Pancreas (tissue), 10 donors: ENCODE measurements around the gene LCN10. TPM values are rescaled to one million over a fixed set of nuclear protein-coding genes. Genes with fewer than 3 reads are reported as not detected.

Experiments
- ATAC-seq, 4 donors: fragments of 200-7000 bp; cut with Tn5 transposase; one replicate each; pipeline versions ENCODE4 v1.8.0 to v1.9.1; 2020; ENCODE audit warnings: mild to moderate bottlenecking in 4 of 4, moderate library complexity in 4 of 4
- DNase-seq, 6 donors: peaks; one replicate each; pipeline ENCODE4 v3.0.0-alpha.2; 2020
- FAIRE-seq: peaks from 2 replicates; lab custom pipeline; 2012; peaks lifted over from hg19 to GRCh38; lab: Jason Lieb, UNC
- H3K27ac ChIP-seq, 4 donors: fragments of 200-600 bp; sonication (generic); 1 replicate in 3 of 4; 2 replicates in 1 of 4; pipeline versions ENCODE4 v1.5.0 to v1.8.0; 2020
- H3K27me3 ChIP-seq, 4 donors: fragments of 200-600 bp; one replicate each; pipeline ENCODE4 v1.8.0; 2021
- H3K36me3 ChIP-seq, 3 donors: fragments of 200-600 bp; sonication (generic) in 1 of 3; one replicate each; pipeline versions ENCODE4 v1.5.0 to v1.8.0; 2020 to 2021
- H3K4me1 ChIP-seq, 3 donors: fragments of 200-600 bp; one replicate each; pipeline ENCODE4 v1.8.0; 2021
- H3K4me3 ChIP-seq, 4 donors: fragments of 200-600 bp; sonication (generic) in 2 of 4; one replicate each; pipeline versions ENCODE4 v1.5.0 to v1.8.0; 2020 to 2021
- H3K9me3 ChIP-seq, 4 donors: fragments of 200-600 bp; one replicate each; pipeline ENCODE4 v1.8.0; 2021
- CTCF ChIP-seq, 4 donors: fragments of 200-600 bp; sonication (generic) in 3 of 4; IDR thresholded peaks; one replicate each; pipeline versions ENCODE4 v1.5.0 to v1.8.0; 2021; ENCODE audit warnings: antibody characterized with exemption in 4 of 4
- WGBS, 2 donors: extraction: QIAGEN DNeasy Blood & Tissue Kit; methylation state at CpG; one replicate each; pipeline ENCODE4 v1.1.7; 2013; 5-methylcytosine and 5-hydroxymethylcytosine counted together
- intact Hi-C, 3 donors: fragments of 100-400 bp; cut with DNase I; formaldehyde crosslinking; loops; one replicate each; pipeline versions ENCODE4 v1.11.1 to v1.14.2; 2022
- microRNA-seq, 2 donors: library from miRNA; unstranded; fragments of <30 nt; microRNA quantifications; one replicate each; pipeline versions ENCODE4 to v1.1.0, GENCODE V29; 2019 to 2020
- polyA plus RNA-seq, 2 donors: library from polyadenylated mRNA; stranded (reverse); fragments of 200-250 nt; gene quantifications; one replicate each; pipeline ENCODE4 v1.2.3, GENCODE V29; 2013
- total RNA-seq, 6 donors: library from RNA; stranded (reverse); fragmentation: NEBNext Ultra II Directional in 4 of 6; extraction: Animal tissue kit (Norgen Biotek cat#: 25700) in 4 of 6; gene quantifications; one replicate each; pipeline versions ENCODE4 v1.2.1 to v1.2.4, GENCODE V29; 2021 to 2023
- donor health status: healthy with polysubstance abuse.
- donor health status: DM: no; HTN: no; CAD: no; lungs with moderate emphysema.
- donor health status: DM: no; HTN: no; CAD: no.
- donor health status: control.
- donor health status: control.
- donor health status: Bipolar disorder and iron deficiency.
- donor health status: DM: yes; HTN: yes; CAD: no.
- donor health status: DM: no; HTN: no; CAD: no.
- donor health status: DM: no; HTN: no; CAD: no.
- donor health status: DM: yes; HTN: yes; CAD: no.

The LCN10 gene
- total and polyA plus RNA-seq, 8 donors, result 0.16 to 54.0 (median 1.6) TPM

GRCh38 chr9:136690104-136690805 lies 52.5 kb downstream of the LCN10 start:
- DNase-seq (peak in 5 of 6 donors; percentile 42 to 82 (median 50)), FAIRE-seq (no peak), ATAC-seq (peak in 1 of 4 donors; percentile 0)
- Histone ChIP-seq H3K27me3 (no peaks in the 10 kb centered on the region), H3K9me3 (no peaks in the 10 kb centered on the region), H3K27ac (peak overlapping the region; percentile 51 to 91 (median 80)), H3K36me3 (no peaks in the 10 kb centered on the region), H3K4me1 (peaks cover 56 to 77% (median 58%) of the 10 kb centered on the region in 3 donors), H3K4me3 (no peak overlapping the region)
- no peak for TF ChIP-seq CTCF (IDR thresholded peaks at IDR 0.05)
- intact Hi-C loops, result no loop called here
- 29 to 35% methylated on average over 25 of the region's 25 CpGs for WGBS, 2 donors

GRCh38 chr9:136689108-136689460 lies 53.7 kb downstream of the LCN10 start:
- 58 to 60% methylated on average over 6 to 7 of the region's 7 CpGs for WGBS, 2 donors
- DNase-seq, result peak in 1 of 6 donors; percentile 28

GRCh38 chr9:136688274-136689107 lies 54.2 kb downstream of the LCN10 start:
- DNase-seq, result peak in 4 of 6 donors; percentile 37 to 78 (median 48)
- H3K4me3 ChIP-seq, result no peak overlapping the region
- no peak for ATAC-seq
- intact Hi-C loops, result no loop called here
- H3K9me3 ChIP-seq, result no peaks in the 10 kb centered on the region
- no peaks in the 10 kb centered on the region for H3K27me3 ChIP-seq
- peaks cover 41 to 70% (median 57%) of the 10 kb centered on the region in 3 donors for H3K4me1 ChIP-seq
- no peak for FAIRE-seq
- no peaks in the 10 kb centered on the region for H3K36me3 ChIP-seq
- no peak for TF ChIP-seq CTCF (IDR thresholded peaks at IDR 0.05)
- 49 to 56% methylated on average over 21 of the region's 21 CpGs for whole genome bisulfite sequencing, 2 donors
- peak overlapping the region; percentile 80 to 95 (median 88) for H3K27ac ChIP-seq

More at GRCh38 chr9:136689108-136689460, 53.7 kb downstream of the LCN10 start:
- H3K4me1 ChIP-seq, result peaks cover 44 to 76% (median 63%) of the 10 kb centered on the region in 3 donors
- no peaks in the 10 kb centered on the region for H3K36me3 ChIP-seq
- TF ChIP-seq CTCF (IDR thresholded peaks at IDR 0.05), result no peak
- peak overlapping the region; percentile 80 to 95 (median 88) for H3K27ac ChIP-seq
- intact Hi-C loops, result no loop called here
- no peaks in the 10 kb centered on the region for H3K27me3 ChIP-seq
- no peaks in the 10 kb centered on the region for H3K9me3 ChIP-seq
- no peak overlapping the region for H3K4me3 ChIP-seq
- FAIRE-seq (no peak), ATAC-seq (no peak)

Small RNA genes within 50 kb of the gene (microRNA-seq; reads per million reads assigned to microRNA genes)
- 0 reads per million in 2 donors for gene MIR6722

Other genes starting within 250 kb of the LCN10 start
- 10 to 100 TPM; 19.6 to 39.8 (median 25.6) TPM for gene NOTCH1, start 196.9 kb downstream of the LCN10 start, total RNA-seq
- 10 to 100 TPM in 1 of 2 donors, 1 to 10 TPM in 1; 9.3 to 20.1 TPM for gene NOTCH1, start 196.9 kb downstream of the LCN10 start, polyA plus RNA-seq
- 10 to 100 TPM in 5 of 6 donors, 1 to 10 TPM in 1; 8.6 to 21.2 (median 13.1) TPM for gene EGFL7, start 80.0 kb downstream of the LCN10 start, total RNA-seq
- gene EGFL7, start 80.0 kb downstream of the LCN10 start, polyA plus RNA-seq, result 100 to 1,000 TPM; 111 to 134 TPM
- 100 to 1,000 TPM in 1 of 6 donors, 10 to 100 TPM in 5; 57.0 to 105 (median 69.5) TPM for gene AGPAT2, start 55.5 kb downstream of the LCN10 start, total RNA-seq
- 100 to 1,000 TPM in 1 of 2 donors, 10 to 100 TPM in 1; 94.2 to 158 TPM for gene AGPAT2, start 55.5 kb downstream of the LCN10 start, polyA plus RNA-seq
- gene DIPK1B, start 30.4 kb downstream of the LCN10 start, total RNA-seq, result 1 to 10 TPM; 4.3 to 7.5 (median 5.8) TPM
- gene DIPK1B, start 30.4 kb downstream of the LCN10 start, polyA plus RNA-seq, result 10 to 100 TPM; 13.2 to 32.3 TPM
- gene LCN6, start 5.6 kb upstream of the LCN10 start, total RNA-seq, result 1 to 10 TPM in 4 of 6 donors, not detected in 2; 1.1 to 5.2 (median 3.2) TPM
- gene LCN6, start 5.6 kb upstream of the LCN10 start, polyA plus RNA-seq, result 10 to 100 TPM; 13.0 to 25.6 TPM
- not detected for gene LCN8, start 15.3 kb upstream of the LCN10 start, total RNA-seq
- gene LCN8, start 15.3 kb upstream of the LCN10 start, polyA plus RNA-seq, result not detected
- gene LCN15, start 21.6 kb upstream of the LCN10 start, total RNA-seq, result not detected
- not detected for gene LCN15, start 21.6 kb upstream of the LCN10 start, polyA plus RNA-seq
- gene TMEM141, start 48.4 kb upstream of the LCN10 start, total RNA-seq, result 10 to 100 TPM; 29.2 to 53.1 (median 34.2) TPM
- gene TMEM141, start 48.4 kb upstream of the LCN10 start, polyA plus RNA-seq, result 100 to 1,000 TPM in 1 of 2 donors, 10 to 100 TPM in 1; 84.5 to 104 TPM
- gene CCDC183, start 53.4 kb upstream of the LCN10 start, total RNA-seq, result 1 to 10 TPM; 2.4 to 5.5 (median 2.9) TPM
- gene CCDC183, start 53.4 kb upstream of the LCN10 start, polyA plus RNA-seq, result 10 to 100 TPM in 1 of 2 donors, 1 to 10 TPM in 1; 9.2 to 10.7 TPM
- 10 to 100 TPM; 50.7 to 76.5 (median 60.4) TPM for gene RABL6, start 65.0 kb upstream of the LCN10 start, total RNA-seq
- 100 to 1,000 TPM in 1 of 2 donors, 10 to 100 TPM in 1; 98.0 to 119 TPM for gene RABL6, start 65.0 kb upstream of the LCN10 start, polyA plus RNA-seq
- 1 to 10 TPM; 2.9 to 5.5 (median 4.2) TPM for gene AJM1, start 99.5 kb upstream of the LCN10 start, total RNA-seq
- 10 to 100 TPM in 1 of 2 donors, 1 to 10 TPM in 1; 9.0 to 11.7 TPM for gene AJM1, start 99.5 kb upstream of the LCN10 start, polyA plus RNA-seq
- gene PHPT1, start 106.5 kb upstream of the LCN10 start, total RNA-seq, result 10 to 100 TPM; 75.2 to 95.5 (median 79.0) TPM
- 100 to 1,000 TPM; 180 to 189 TPM for gene PHPT1, start 106.5 kb upstream of the LCN10 start, polyA plus RNA-seq
- gene MAMDC4, start 109.4 kb upstream of the LCN10 start, total RNA-seq, result 10 to 100 TPM in 1 of 6 donors, 1 to 10 TPM in 5; 3.0 to 13.3 (median 4.8) TPM
- 10 to 100 TPM; 28.7 to 38.6 TPM for gene MAMDC4, start 109.4 kb upstream of the LCN10 start, polyA plus RNA-seq
- gene EDF1, start 123.4 kb upstream of the LCN10 start, total RNA-seq, result 100 to 1,000 TPM; 230 to 422 (median 268) TPM
- 100 to 1,000 TPM; 443 to 612 TPM for gene EDF1, start 123.4 kb upstream of the LCN10 start, polyA plus RNA-seq
- gene TRAF2, start 143.6 kb upstream of the LCN10 start, total RNA-seq, result 10 to 100 TPM in 1 of 6 donors, 1 to 10 TPM in 5; 4.8 to 13.4 (median 6.9) TPM
- 10 to 100 TPM; 14.4 TPM for gene TRAF2, start 143.6 kb upstream of the LCN10 start, polyA plus RNA-seq
- 10 to 100 TPM; 56.2 to 80.2 (median 60.4) TPM for gene FBXW5, start 201.8 kb upstream of the LCN10 start, total RNA-seq
- gene FBXW5, start 201.8 kb upstream of the LCN10 start, polyA plus RNA-seq, result 100 to 1,000 TPM; 112 to 117 TPM
- gene C8G, start 202.3 kb upstream of the LCN10 start, total RNA-seq, result 1 to 10 TPM in 1 of 6 donors, under 1 TPM in 4, not detected in 1; 0.24 to 1.2 (median 0.43) TPM
- gene C8G, start 202.3 kb upstream of the LCN10 start, polyA plus RNA-seq, result 1 to 10 TPM in 1 of 2 donors, under 1 TPM in 1; 0.84 to 5.0 TPM
- gene LCN12, start 209.3 kb upstream of the LCN10 start, total RNA-seq, result 1 to 10 TPM in 5 of 6 donors, under 1 TPM in 1; 0.57 to 7.6 (median 3.0) TPM
- gene LCN12, start 209.3 kb upstream of the LCN10 start, polyA plus RNA-seq, result 10 to 100 TPM in 1 of 2 donors, 1 to 10 TPM in 1; 9.0 to 16.5 TPM
- gene PTGDS, start 234.6 kb upstream of the LCN10 start, total RNA-seq, result 10 to 100 TPM in 4 of 6 donors, 1 to 10 TPM in 2; 5.7 to 42.7 (median 25.8) TPM
- 10 to 100 TPM; 35.0 to 49.1 TPM for gene PTGDS, start 234.6 kb upstream of the LCN10 start, polyA plus RNA-seq
- gene LCNL1, start 240.1 kb upstream of the LCN10 start, total RNA-seq, result under 1 TPM in 3 of 6 donors, not detected in 3; 0.12 to 0.17 (median 0.14) TPM
- gene LCNL1, start 240.1 kb upstream of the LCN10 start, polyA plus RNA-seq, result under 1 TPM; 0.23 to 0.38 TPM
- 10 to 100 TPM; 16.0 to 23.5 (median 20.0) TPM for gene PAXX, start 249.5 kb upstream of the LCN10 start, total RNA-seq
- gene PAXX, start 249.5 kb upstream of the LCN10 start, polyA plus RNA-seq, result 100 to 1,000 TPM; 184 to 222 TPM